Sigmoid colon (tissue), 7 donors: Measurements from ENCODE around the gene FGF14. TPM values are rescaled to one million over a fixed set of nuclear protein-coding genes. Genes with fewer than 3 reads are reported as not detected.

Experiments
- DNase-seq: peaks from one replicate; pipeline ENCODE4 v3.0.0-alpha.2; 2019
- H3K27ac ChIP-seq, 4 donors: fragments of 200-600 bp; sonication (generic); one replicate each; pipeline ENCODE4 v1.5.1; 2016 to 2019; ENCODE audit warnings: mild to moderate bottlenecking in 1 of 4
- H3K27me3 ChIP-seq, 3 donors: fragments of 200-600 bp; sonication (generic); one replicate each; pipeline ENCODE4 v1.5.1; 2019; ENCODE audit warnings: mild to moderate bottlenecking in 1 of 3
- H3K36me3 ChIP-seq, 4 donors: fragments of 200-600 bp; sonication (generic); one replicate each; pipeline ENCODE4 v1.5.1; 2016 to 2019
- H3K4me1 ChIP-seq, 4 donors: fragments of 200-600 bp; sonication (generic); one replicate each; pipeline ENCODE4 v1.5.1; 2017 to 2019
- H3K4me3 ChIP-seq, 4 donors: fragments of 200-600 bp; sonication (generic); one replicate each; pipeline ENCODE4 v1.5.1; 2017 to 2019; ENCODE audit warnings: mild to moderate bottlenecking in 2 of 4, moderate library complexity in 1 of 4
- H3K9me3 ChIP-seq, 4 donors: fragments of 200-600 bp in 3 of 4; sonication (generic) in 3 of 4; one replicate each; pipeline versions ENCODE4 v1.5.1 to v1.6.1; 2013 to 2019
- CTCF ChIP-seq, 4 experiments: fragments of 450-650 bp in 3 of 4; fragments of 200-600 bp in 1 of 4; IDR thresholded peaks; one replicate each; pipeline ENCODE4 v1.5.1; 2016 to 2019; ENCODE audit warnings: antibody characterized with exemption in 4 of 4, mild to moderate bottlenecking in 3 of 4, moderate library complexity in 2 of 4
- EP300 ChIP-seq, 4 donors: sonication (generic); formaldehyde crosslinking; IDR thresholded peaks; one replicate each; pipeline ENCODE4 v1.6.1; 2017; ENCODE audit warnings: antibody characterized with exemption in 4 of 4
- POLR2A ChIP-seq, 2 donors: fragments of 450-650 bp; IDR thresholded peaks; one replicate each; pipeline ENCODE4 v1.6.1; 2016; ENCODE audit warnings: antibody characterized with exemption in 2 of 2, mild to moderate bottlenecking in 2 of 2, moderate library complexity in 2 of 2
- POLR2AphosphoS5 ChIP-seq, 4 donors: sonication (generic); formaldehyde crosslinking; IDR thresholded peaks; one replicate each; pipeline ENCODE4 v1.6.1; 2017; ENCODE audit warnings: antibody characterized with exemption in 4 of 4
- WGBS, 2 donors: extraction: QIAGEN DNeasy Blood & Tissue Kit; methylation state at CpG; one replicate each; pipeline ENCODE4 v1.1.7; 2013; 5-methylcytosine and 5-hydroxymethylcytosine counted together
- intact Hi-C: fragments of 100-400 bp; cut with DNase I; formaldehyde crosslinking; loops from one replicate; pipeline ENCODE4 v1.15.1; 2023
- polyA plus RNA-seq, 3 donors: library from polyadenylated mRNA; stranded (reverse); fragments of 200-250 nt; gene quantifications; one replicate each; pipeline ENCODE4 v1.2.3, GENCODE V29; 2013
- total RNA-seq, 4 donors: library from RNA; depleted of rRNA; stranded (reverse); fragments of >200 nt; gene quantifications; one replicate each; pipeline ENCODE4 v1.1.0, GENCODE V29; 2016
- donor health status: healthy with polysubstance abuse.
- donor health status: Bipolar disorder and iron deficiency.
- donor health status: healthy.

Gene FGF14
- total and polyA plus RNA-seq, 7 donors, result under 0.01 to 1.6 (median 1.1) TPM

GRCh38 chr13:101917833-101918661 lies 483.8 kb downstream of the FGF14 start:
- Histone ChIP-seq H3K27ac (no peak overlapping the region), H3K4me3 (no peak overlapping the region), H3K9me3 (no peaks in the 10 kb centered on the region), H3K27me3 (peaks cover 17 to 86% (median 42%) of the 10 kb centered on the region in 3 donors), H3K4me1 (peaks cover 0 to 18% (median 12%) of the 10 kb centered on the region in 4 donors), H3K36me3 (no peaks in the 10 kb centered on the region)
- WGBS, 2 donors, result 14% methylated on average over 14 of the region's 14 CpGs
- TF ChIP-seq POLR2AphosphoS5 (IDR thresholded peaks at IDR 0.05), result no peak
- no peak for TF ChIP-seq CTCF (IDR thresholded peaks at IDR 0.05)
- TF ChIP-seq EP300 (IDR thresholded peaks at IDR 0.05), result no peak
- TF ChIP-seq POLR2A (IDR thresholded peaks at IDR 0.05), result no peak
- no peak for DNase-seq
- intact Hi-C loops, result no loop called here

GRCh38 chr13:101917475-101917810 lies 484.4 kb downstream of the FGF14 start:
- no peak overlapping the region for H3K4me3 ChIP-seq
- no peaks in the 10 kb centered on the region for H3K9me3 ChIP-seq
- intact Hi-C loops, result no loop called here
- WGBS, 2 donors, result 1 to 7% methylated on average over 16 of the region's 16 CpGs
- DNase-seq, result no peak
- H3K4me1 ChIP-seq, result peaks cover 0 to 18% (median 12%) of the 10 kb centered on the region in 4 donors
- H3K36me3 ChIP-seq, result no peaks in the 10 kb centered on the region
- TF ChIP-seq EP300 (IDR thresholded peaks at IDR 0.05) (no peak), POLR2AphosphoS5 (IDR thresholded peaks at IDR 0.05) (no peak), POLR2A (IDR thresholded peaks at IDR 0.05) (no peak), CTCF (IDR thresholded peaks at IDR 0.05) (no peak)
- peaks cover 17 to 80% (median 42%) of the 10 kb centered on the region in 3 donors for H3K27me3 ChIP-seq
- no peak overlapping the region for H3K27ac ChIP-seq

GRCh38 chr13:101916775-101917474 lies 484.9 kb downstream of the FGF14 start:
- Histone ChIP-seq H3K9me3 (no peaks in the 10 kb centered on the region), H3K4me1 (peaks cover 0 to 18% (median 12%) of the 10 kb centered on the region in 4 donors), H3K4me3 (peak overlapping the region in 3 of 4 donors; percentile 12 to 29 (median 17)), H3K36me3 (no peaks in the 10 kb centered on the region), H3K27me3 (peaks cover 17 to 75% (median 42%) of the 10 kb centered on the region in 3 donors), H3K27ac (no peak overlapping the region)
- intact Hi-C loops, result no loop called here
- 3 to 13% methylated on average over 73 of the region's 73 CpGs for WGBS, 2 donors
- DNase-seq, result no peak
- TF ChIP-seq POLR2AphosphoS5 (IDR thresholded peaks at IDR 0.05) (no peak), CTCF (IDR thresholded peaks at IDR 0.05) (no peak)

GRCh38 chr13:101916108-101916774 lies 485.6 kb downstream of the FGF14 start:
- Histone ChIP-seq H3K9me3 (no peaks in the 10 kb centered on the region), H3K27me3 (peaks cover 17 to 68% (median 42%) of the 10 kb centered on the region in 3 donors), H3K4me1 (peaks cover 0 to 18% (median 12%) of the 10 kb centered on the region in 4 donors), H3K36me3 (no peaks in the 10 kb centered on the region), H3K4me3 (peak overlapping the region in 3 of 4 donors; percentile 12 to 29 (median 17)), H3K27ac (no peak overlapping the region)
- intact Hi-C loops, result no loop called here
- TF ChIP-seq POLR2A (IDR thresholded peaks at IDR 0.05), result no peak
- TF ChIP-seq EP300 (IDR thresholded peaks at IDR 0.05), result no peak
- TF ChIP-seq CTCF (IDR thresholded peaks at IDR 0.05), result no peak
- no peak for TF ChIP-seq POLR2AphosphoS5 (IDR thresholded peaks at IDR 0.05)
- WGBS, 2 donors, result 3 to 12% methylated on average over 62 of the region's 62 CpGs
- DNase-seq, result no peak
